ENCODE measurements around the gene DISC1.
"Not testable (repeated sequence)": the region's sequence is repeated elsewhere in the genome, so short reads cannot be mapped to it uniquely, and the experiment has no call there.

Gene DISC1

DNA sequence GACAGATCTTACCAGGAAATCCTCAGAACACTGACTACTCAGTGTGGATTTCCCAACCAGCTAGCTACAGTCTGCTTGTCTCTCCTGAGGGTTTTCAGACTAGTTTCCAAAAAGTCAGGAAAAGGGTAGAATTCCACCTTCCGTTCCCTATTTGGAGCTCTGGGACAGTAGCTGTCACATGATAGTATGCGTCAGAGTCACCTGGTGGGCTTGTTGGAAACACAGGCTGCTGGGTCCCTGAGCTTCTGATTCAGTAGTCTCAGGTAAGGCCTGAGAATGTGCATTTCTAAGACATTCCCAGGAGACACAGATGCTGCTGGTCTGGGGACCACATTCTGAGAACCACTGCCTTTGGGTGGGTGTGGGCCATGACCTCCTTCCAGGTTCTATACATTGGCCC, 272.5 kb downstream of the DISC1 start:
- TF ChIP-seq, protein P1, sequence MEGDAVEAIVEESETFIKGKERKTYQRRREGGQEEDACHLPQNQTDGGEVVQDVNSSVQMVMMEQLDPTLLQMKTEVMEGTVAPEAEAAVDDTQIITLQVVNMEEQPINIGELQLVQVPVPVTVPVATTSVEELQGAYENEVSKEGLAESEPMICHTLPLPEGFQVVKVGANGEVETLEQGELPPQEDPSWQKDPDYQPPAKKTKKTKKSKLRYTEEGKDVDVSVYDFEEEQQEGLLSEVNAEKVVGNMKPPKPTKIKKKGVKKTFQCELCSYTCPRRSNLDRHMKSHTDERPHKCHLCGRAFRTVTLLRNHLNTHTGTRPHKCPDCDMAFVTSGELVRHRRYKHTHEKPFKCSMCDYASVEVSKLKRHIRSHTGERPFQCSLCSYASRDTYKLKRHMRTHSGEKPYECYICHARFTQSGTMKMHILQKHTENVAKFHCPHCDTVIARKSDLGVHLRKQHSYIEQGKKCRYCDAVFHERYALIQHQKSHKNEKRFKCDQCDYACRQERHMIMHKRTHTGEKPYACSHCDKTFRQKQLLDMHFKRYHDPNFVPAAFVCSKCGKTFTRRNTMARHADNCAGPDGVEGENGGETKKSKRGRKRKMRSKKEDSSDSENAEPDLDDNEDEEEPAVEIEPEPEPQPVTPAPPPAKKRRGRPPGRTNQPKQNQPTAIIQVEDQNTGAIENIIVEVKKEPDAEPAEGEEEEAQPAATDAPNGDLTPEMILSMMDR (IDR thresholded peaks at IDR 0.05; ENCODE audit: control insufficient read depth, extremely low read depth, insufficient read depth): no peak
- H3K4me3 ChIP-seq (ENCODE audit: low read depth, low read length): no peak overlapping the region
- no peak for DNase-seq (ENCODE audit: low read depth)

DNA sequence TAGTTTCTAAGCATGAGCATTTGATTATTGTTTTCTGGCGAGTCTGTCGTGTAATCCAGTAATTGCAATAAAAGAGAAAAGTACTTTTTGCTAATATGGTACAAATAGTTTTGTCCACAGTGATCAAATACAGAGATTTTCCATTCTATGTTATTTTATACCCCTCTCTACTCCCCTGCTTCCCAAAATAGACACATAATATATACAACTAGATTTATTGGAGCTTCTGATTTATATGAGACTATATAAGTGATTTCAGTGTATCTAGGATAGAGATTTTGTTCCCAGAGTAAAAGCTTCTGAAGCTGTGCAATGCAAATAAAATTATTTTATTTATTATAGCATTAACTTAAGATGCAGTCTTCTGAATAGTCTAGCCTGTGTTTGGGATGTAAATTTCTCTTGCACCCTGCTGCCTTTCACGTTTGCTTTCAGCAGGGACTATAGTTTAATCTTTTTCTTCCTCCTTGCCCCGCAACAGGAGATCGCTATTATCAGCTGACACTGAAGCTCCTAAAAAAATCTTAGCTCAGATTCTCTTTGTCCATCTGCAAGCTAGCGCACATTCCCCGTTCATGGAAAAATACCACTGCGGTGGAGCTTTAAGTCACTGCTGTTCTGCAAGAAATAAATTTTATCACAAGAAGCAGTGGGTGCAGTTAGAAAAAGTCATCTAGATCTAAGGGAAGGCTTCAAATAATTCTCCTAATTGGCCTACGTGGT, 273.3 kb downstream of the DISC1 start:
- DNase-seq (ENCODE audit: low read depth): no peak
- H3K4me3 ChIP-seq (ENCODE audit: low read depth, low read length): no peak overlapping the region
- TF ChIP-seq, protein P1 (IDR thresholded peaks at IDR 0.05; ENCODE audit: control insufficient read depth, extremely low read depth, insufficient read depth): no peak

DNA sequence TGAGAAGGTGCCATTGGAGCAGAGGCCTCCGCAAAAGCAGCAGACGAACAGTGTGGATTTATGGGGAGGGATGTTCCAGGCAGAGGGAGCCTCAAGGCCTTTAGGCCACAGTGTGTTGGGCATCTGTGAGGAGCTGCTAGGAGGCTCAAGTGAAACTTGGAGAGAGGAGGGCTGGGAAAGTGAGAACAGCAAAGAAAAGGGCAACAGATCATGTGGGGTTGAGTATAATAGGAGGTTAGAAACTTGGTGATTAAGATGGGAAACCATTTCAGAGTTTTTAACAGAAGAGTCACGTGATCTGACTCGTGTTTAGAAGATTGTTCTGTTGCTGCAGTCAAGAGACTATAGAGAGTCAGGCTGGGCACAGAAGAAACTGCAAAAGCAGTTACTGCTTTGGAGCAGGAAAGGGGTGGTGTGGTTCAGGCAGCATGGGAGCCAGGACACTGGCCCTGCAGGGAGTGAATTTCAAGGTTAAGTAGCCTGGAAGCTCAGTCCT, 277.0 kb downstream of the DISC1 start:
- H3K4me3 ChIP-seq (ENCODE audit: low read depth, low read length): no peak overlapping the region
- DNase-seq (ENCODE audit: low read depth): no peak
- TF ChIP-seq, protein P1 (IDR thresholded peaks at IDR 0.05; ENCODE audit: control insufficient read depth, extremely low read depth, insufficient read depth): no peak

DNA sequence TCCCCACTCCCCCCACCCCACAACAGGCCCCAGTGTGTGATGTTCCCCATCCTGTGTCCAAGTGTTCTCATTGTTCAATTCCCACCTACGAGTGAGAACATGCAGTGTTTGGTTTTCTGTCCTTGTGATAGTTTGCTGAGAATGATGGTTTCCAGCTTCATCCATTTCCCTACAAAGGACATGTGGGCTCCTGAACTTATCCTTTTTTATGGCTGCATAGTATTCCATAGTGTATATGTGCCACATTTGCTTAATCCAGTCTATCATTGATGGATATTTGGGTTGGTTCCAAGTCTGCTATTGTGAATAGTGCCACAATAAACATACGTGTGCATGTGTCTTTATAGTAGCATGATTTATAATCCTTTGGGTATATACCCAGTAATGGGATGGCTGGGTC, 280.7 kb downstream of the DISC1 start:
- H3K4me3 ChIP-seq (ENCODE audit: low read depth, low read length): not testable (repeated sequence)

DNA sequence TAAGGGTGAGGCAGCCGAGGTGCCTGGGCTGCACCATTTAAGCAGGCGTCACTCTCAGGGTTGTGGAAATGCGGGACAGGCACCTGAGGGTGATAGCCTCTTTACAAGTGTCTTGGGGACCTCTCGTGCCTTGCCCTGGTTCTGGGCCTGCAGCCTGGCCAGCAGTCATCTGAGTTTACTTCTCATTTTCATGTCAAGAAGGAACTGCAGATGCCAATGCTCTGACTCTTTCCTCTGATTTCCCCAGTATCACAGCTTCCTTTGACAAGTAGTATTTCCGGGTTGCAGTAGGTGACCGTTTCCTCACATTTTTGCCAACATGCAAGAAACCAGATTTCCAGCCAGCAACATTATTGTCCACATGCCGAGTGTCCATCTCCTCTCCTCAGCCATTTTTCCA, 286.9 kb downstream of the DISC1 start:
- DNase-seq (ENCODE audit: low read depth): no peak
- no peak overlapping the region for H3K4me3 ChIP-seq (ENCODE audit: low read depth, low read length)
- TF ChIP-seq, protein P1 (IDR thresholded peaks at IDR 0.05; ENCODE audit: control insufficient read depth, extremely low read depth, insufficient read depth): no peak

More for the DNA sequence above, 280.7 kb downstream of the DISC1 start:
- DNase-seq (ENCODE audit: low read depth): not testable (repeated sequence)

DNA sequence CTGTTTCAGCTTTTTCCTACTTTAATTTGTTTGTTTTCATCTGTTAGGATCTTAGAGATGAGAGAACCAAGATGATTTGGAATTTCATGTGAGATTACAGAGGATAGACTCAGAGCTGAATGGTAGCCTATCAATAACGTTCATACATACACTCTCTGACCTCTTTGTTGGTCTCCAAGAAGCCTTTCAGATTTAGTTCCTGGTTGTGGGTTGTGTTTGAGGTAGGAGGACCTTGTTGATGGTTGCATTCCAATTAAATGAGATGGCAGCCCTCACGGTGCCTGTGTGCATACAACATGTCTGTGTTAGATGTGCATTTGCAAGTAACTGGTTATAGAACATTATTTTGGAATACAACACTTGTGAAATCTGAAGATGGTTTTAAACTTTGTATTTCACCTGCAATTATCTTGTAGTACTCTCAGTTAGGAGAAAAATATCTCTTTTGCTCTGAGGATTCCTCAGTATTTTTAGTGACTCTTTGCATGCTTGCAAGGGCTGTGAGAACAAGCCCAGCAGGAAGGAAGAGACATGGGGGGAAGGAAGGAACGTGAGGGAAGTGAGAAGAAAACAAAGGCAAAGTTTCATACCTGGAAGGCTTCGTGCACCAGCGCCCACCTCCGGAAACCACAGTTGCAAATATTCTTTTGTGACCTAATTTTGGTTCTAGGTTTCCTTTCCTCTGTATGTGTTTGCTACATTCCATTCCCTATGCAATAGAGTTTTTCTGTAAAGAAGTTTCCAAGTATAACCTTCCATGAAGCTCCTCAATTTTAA, 291.8 kb downstream of the DISC1 start:
- H3K4me3 ChIP-seq (ENCODE audit: low read depth, low read length): no peak overlapping the region
- TF ChIP-seq, protein P1 (IDR thresholded peaks at IDR 0.05; ENCODE audit: control insufficient read depth, extremely low read depth, insufficient read depth): no peak
- no peak for DNase-seq (ENCODE audit: low read depth)

DNA sequence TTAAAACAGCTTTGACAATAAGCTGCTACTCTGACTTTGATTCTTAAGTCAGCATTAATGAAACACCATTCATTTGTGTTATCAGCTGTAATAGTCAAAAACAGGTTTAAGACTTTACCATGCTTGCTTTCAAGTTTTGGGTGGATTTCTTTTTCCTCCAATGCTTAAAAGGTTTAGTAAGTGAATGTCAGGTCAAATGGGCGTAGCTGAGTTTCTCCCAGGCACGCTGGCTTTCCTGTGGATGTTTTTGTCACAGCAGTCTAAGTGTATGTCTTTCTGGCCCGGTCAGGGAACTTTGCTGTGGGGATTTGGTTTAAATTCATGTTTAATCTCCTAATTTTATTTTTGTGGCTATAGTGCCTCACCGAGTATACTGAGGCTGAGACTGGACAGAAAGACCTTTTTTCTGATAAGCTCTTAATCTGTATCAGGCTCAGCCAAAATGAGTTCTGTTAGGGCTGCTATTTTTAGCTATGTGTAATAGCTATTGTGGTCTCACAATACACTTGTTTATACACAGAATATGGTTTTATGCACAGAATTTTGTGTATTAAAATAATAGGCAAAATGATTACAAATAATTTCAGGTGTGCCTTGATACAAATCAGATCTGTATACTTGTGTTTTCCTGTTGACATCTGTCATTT, 292.8 kb downstream of the DISC1 start:
- TF ChIP-seq, protein P1 (IDR thresholded peaks at IDR 0.05; ENCODE audit: control insufficient read depth, extremely low read depth, insufficient read depth): no peak
- no peak for DNase-seq (ENCODE audit: low read depth)
- H3K4me3 ChIP-seq (ENCODE audit: low read depth, low read length): no peak overlapping the region
